22Rv1 (cell line): ENCODE data around the gene COG3.

Experiments
- CTCF ChIP-seq: fragments of 450-650 bp; IDR thresholded peaks from 2 replicates; pipeline ENCODE4 v1.5.1; 2017; ENCODE audit warnings: mild to moderate bottlenecking
- ZFX ChIP-seq: fragments of 450-650 bp; IDR thresholded peaks from 2 replicates; pipeline ENCODE4 v1.6.1; 2017; ENCODE audit warnings: antibody characterized with exemption, borderline replicate concordance

- TF ChIP-seq CTCF, result no peak
- TF ChIP-seq ZFX, result no peak
Measured at GRCh38 chr13:45468635-45469034, 3.9 kb downstream of the COG3 start.
